NCI-H2081 (cell line): Measurements from ENCODE around the gene STARD4.
A peak's percentile ranks its signal among the peaks of the same experiment; 100 is the strongest.

ENCODE experiments used
- DNase-seq, 2 experiments: peaks; one replicate each; lab custom pipeline; 2025; lab: John Stamatoyannopoulos, UW

Gene STARD4

GRCh38 chr5:111528056-111528455, 15.7 kb upstream of the STARD4 start:
- DNase-seq: no peak

DNA sequence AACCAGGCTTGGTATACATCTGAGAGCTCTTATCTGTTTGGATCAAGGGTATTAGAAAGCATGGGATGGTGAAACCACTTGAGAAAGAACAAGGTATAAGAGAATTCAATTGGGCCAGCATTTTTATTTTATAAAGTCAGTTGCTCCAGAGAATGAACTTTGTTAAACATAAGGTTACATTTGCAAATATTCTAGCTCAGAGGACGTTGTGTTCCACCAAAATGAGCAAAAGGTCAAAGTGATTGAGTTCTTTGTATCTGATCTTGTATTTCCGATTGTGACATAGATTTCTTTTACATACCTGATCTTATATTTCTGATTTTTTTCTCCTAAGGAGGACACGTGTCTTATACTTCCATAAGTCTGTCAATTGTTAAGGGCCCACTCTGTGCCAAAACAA, 8.6 kb upstream of the STARD4 start:
- no peak for DNase-seq

- DNase-seq: no peak
Observed at GRCh38 chr5:111518777-111519176, 6.4 kb upstream of the STARD4 start.

GRCh38 chr5:111517853-111518501, 5.6 kb upstream of the STARD4 start:
- no peak for DNase-seq

- no peak for DNase-seq
Observed at GRCh38 chr5:111514087-111514486, 1.8 kb upstream of the STARD4 start.

DNA sequence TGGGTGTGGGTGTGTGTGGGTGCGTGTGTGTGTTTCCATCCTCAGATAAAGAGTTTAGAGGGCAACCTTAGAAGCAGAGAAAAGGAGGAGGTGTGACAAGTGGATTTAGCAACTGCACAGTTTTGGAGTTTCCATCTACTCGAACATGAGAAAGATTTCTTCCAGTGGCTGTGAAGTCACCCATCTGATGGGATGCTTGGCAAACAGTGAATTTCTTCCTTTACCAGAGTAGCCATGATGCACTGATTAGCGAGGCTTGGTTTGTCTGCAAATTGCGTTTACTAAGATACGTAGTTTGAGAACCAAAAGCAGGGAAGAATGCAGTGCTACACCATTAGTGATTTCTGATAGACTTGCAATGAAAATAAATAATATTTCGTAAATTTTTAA, 791 bp upstream of the STARD4 start:
- no peak for DNase-seq

DNA sequence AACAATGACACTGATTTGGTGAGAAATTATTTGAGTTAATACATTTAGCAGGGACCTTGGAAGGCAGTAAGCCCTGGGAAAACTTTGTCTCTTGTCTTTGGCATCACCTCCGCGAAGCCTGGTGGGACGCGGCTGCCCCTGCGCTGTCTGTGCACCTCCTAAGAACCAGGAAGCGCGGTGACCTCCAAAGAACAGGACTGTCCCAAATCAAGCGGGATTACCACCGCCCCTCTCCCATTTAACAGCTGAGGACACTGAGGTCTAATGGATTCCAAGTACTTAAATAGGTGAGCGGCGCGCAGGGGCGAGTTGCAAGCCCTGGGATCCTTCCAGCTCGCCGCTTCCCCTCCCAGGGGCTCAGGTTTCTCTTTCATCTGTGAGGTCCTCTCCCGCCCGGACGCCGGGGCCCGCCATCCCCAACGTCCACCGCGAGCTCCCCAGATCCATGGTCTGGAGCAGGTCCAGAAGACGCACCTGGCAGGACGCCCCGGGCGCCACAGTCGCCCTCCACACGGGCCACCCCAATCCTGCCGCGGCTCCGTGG, 432 bp downstream of the STARD4 start:
- DNase-seq: peak in 1 of 2 experiments; percentile 50

- DNase-seq: no peak
Observed at GRCh38 chr5:111511174-111511830, 1.0 kb downstream of the STARD4 start.

DNA sequence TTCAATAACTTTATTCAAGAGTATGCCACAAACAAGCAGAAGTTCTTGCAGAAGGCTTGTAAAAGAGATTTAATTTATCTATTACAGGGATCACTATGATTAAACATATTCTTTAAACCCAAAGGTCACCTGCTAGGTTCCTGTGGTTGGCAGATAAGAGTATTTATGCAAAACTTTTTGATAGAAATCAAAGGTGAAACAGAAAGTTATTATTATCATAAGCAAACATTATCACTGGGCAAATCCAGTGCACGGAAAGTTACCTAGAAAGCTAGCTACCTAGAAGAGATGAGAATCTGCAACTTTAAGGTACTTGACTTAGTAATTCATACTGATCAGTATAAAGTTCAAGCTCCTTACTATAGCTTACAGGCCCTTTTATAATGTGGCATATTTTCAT, 3.2 kb downstream of the STARD4 start:
- no peak for DNase-seq

DNA sequence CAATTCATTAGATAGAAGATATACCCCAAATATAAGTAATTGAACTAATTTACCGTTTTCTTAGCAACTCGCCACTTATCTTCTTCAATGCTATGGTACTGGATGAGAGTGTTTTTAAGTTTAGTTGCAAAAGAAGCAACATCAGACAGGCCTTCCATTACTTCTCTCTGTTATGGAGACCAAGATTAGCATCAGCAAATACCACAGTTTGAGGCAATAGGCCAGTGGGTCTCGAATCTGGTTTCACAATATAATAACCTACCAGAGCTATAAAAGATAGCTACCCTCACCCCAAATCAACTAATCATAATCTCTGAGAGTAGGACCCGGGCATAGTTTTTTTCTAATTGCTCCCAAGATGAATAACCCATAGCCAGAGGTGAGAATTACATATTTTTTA, 5.1 kb downstream of the STARD4 start:
- DNase-seq: no peak

- no peak for DNase-seq
Observed at GRCh38 chr5:111505096-111505495, 7.2 kb downstream of the STARD4 start.

DNA sequence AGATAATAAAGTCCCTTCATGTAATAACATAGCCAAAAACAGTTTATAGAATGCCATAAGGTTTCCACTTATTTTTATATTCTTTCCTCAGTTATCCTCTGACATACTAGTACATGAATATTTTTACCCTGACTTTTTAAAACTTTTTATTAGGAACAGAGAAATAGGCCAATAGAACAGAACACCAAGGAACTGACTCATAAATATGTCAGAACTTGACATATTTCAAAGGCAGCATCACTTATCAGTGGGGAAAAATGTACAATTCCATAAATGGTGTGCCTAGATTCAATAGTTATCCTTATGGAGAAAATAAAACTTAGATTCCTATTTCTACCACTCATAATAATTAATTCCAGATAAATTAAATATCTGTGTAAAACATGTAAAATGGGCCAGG, 9.4 kb downstream of the STARD4 start:
- no peak for DNase-seq

- no peak for DNase-seq
Observed at GRCh38 chr5:111498346-111498745, 14.0 kb downstream of the STARD4 start.

- DNase-seq: no peak
Observed at GRCh38 chr5:111495159-111495558, 17.2 kb downstream of the STARD4 start.

DNA sequence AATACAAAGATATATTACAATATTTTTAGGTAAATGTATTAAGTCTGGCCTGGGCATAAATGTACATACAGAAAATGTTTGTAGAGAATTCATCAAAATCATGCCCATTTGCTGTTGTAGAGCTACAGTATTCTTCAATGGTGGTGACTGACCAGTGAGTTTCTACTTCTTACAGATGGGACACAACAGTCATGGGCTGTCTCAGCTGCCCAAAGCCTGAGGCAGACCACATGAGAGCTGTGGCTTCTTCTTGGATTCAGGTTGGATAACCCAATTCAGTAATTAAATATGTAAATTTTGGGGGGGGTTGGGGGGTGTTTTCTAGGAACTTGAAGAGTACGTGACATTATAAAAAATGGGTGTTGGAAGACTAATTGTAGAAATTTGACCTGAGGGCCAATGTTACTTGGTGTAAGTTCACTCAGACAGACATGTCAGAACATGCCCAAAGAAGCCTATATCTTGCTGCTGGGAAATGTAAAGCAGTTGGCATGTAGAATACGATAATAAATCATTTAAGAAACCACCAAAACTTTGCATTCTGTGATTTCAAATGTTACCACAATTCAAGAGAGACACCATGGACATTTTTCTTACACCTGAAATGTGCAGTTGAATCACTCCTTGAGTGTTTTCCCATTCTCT, 17.9 kb downstream of the STARD4 start:
- no peak for DNase-seq

GRCh38 chr5:111493031-111493430, 19.3 kb downstream of the STARD4 start:
- no peak for DNase-seq

DNA sequence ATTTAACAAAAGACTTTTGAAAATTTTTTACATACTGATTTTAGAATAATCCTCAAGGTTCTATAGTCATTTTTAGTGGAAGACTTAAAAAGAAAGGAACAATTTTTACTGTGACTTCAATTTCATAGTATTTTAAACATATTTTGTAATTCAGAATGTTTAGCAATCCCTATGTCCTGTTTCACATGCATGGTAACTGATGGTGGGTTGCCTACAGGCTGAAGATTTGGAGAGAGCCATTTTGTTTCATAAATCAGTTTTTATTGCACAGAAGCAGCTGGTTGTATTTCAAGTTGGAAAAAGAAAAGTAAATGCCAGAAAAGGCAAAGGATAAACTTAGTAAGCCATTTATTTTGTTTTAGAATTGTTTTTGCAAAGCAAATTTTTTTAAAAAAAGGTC, 24.0 kb downstream of the STARD4 start:
- no peak for DNase-seq

DNA sequence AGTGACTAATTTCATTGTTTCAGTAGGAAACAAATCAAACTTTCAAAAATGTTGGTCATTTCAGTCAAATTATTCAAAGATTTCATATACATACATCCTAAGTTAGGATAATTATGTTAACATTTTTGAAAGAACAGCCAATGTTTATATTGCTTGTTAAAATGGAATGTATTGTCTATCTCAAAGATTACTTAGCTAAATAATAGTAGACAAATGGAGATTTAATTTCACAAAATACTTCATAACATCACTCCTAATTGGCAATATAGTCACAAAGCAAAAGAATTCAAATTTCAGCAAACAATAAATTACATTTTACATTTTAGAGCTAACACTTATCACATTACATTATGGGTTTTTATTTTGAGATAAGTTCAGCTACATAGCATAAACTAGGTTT, 25.4 kb downstream of the STARD4 start:
- DNase-seq: no peak

GRCh38 chr5:111486055-111486454, 26.3 kb downstream of the STARD4 start:
- DNase-seq: no peak

DNA sequence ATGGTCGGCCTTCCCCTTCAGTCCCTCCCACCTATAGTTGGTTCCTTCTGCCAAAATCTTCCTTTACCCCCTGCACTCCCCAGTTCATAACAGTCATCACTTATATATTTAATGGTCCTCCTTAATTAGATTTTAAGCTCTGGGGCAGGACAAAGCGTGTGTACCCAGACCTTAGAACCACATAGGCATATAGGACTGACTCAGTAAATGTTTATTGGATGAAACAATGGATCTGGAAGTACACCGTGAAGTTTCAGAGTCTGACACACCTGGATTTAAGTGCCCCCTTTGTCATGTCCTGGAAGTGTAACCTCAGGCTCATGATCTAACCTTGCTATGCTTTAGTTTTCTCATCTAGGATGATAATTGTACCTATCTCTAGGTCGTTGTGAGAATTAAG, 32.0 kb downstream of the STARD4 start:
- DNase-seq: no peak

- DNase-seq: no peak
Observed at GRCh38 chr5:111478898-111479297, 33.4 kb downstream of the STARD4 start.

- DNase-seq: no peak
Observed at GRCh38 chr5:111478266-111478665, 34.1 kb downstream of the STARD4 start.

DNA sequence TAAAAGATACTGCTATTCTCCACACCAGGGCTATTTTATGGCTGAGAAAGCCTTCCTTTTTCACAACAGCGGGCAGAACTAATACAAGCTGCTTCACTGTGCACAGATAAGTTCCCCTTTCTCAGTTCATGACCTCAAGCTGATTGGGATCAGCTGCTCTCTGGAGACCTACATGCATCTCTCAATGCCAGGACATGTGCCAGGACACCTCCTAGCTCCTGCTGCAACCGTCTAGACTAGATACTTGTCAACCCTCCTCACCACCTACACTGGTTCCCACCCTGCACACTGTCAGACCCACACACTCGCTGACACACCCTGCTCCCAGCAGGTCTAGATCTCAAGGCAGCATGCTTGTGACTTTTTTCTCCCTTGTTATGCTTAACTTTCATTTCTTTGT, 39.8 kb downstream of the STARD4 start:
- no peak for DNase-seq
